HG03342 (cell line): ENCODE results near the gene PIEZO2.

Experiments used
- ATAC-seq: cut with Tn5 transposase; IDR thresholded peaks from one replicate; pipeline ENCODE4 v1.9.1; 2021; ENCODE audit warnings: mild to moderate bottlenecking, moderate library complexity; ENCODE audit not compliant: unreplicated experiment

PIEZO2 gene

DNA sequence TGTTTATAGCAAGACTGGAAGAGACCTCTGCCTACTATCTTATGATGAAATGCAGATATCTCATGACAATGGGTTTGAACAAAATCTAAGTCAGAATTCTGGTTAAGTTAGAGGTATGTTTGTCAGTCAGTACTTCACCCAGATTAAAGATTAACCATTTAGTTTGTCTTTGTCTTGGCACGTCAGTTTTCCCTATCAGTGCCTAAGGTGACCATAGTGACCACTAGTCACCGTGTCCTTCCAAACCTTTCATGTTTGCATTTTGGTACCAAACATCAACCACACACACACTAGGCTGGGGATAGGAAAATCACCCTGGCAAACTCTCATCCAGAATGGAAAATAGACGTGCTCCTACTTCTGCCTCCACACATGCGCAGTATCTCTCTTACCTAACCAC lies 248.9 kb downstream of the PIEZO2 start:
- no peak for ATAC-seq

GRCh38 chr18:10899481-10899880 lies 249.9 kb downstream of the PIEZO2 start:
- no peak for ATAC-seq

DNA sequence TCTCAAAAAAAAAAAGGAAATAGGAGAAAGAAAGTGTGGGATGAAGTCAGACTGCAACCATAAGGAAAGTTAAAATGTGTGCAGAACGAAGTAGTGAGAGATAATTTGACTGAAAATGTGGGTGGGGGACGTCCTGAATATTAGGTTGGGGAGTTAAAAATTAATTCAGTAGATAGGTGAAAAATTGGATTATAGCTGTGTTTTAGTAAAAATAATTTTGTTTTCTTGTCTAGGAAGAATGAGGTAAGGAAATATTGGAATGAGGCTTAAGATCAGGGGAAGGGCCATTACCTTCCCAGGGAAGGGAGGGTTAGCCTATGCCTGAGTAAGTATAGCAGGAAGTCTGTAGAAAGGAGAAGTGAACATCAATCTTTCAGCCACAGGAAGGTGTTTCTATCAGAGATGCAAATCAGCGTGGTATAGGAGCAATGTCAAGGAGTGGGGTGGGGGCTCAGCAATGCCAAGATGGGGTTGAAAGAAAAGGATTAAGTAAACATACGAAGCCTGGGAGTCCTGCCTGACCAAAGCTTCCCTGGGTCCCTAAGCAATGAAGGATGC lies 250.9 kb downstream of the PIEZO2 start:
- ATAC-seq: no peak

GRCh38 chr18:10896851-10897250 lies 252.5 kb downstream of the PIEZO2 start:
- no peak for ATAC-seq

GRCh38 chr18:10895976-10896375 lies 253.4 kb downstream of the PIEZO2 start:
- no peak for ATAC-seq

- ATAC-seq: no peak
Observed at GRCh38 chr18:10894501-10894900, 254.9 kb downstream of the PIEZO2 start.

- ATAC-seq: no peak
Observed at GRCh38 chr18:10893761-10894160, 255.6 kb downstream of the PIEZO2 start.

DNA sequence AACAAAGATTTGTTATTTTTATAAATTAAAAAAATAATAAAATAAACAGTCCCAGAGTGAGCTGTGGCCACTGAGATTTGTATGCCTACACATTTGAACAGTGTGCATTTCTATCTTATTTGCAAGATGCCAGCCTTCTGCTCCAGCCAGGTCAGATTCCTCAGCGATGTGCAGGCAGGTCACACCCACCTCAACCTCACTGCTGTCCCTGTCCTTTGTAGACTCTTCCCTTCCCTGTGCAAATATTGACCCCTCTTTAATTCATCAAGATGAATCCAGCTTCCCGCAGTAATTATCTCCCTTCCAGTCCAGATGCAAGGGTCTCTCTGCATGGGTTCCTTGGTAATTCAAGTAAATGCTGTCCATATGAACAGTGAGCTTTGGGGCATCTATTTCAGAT lies 256.2 kb downstream of the PIEZO2 start:
- no peak for ATAC-seq

DNA sequence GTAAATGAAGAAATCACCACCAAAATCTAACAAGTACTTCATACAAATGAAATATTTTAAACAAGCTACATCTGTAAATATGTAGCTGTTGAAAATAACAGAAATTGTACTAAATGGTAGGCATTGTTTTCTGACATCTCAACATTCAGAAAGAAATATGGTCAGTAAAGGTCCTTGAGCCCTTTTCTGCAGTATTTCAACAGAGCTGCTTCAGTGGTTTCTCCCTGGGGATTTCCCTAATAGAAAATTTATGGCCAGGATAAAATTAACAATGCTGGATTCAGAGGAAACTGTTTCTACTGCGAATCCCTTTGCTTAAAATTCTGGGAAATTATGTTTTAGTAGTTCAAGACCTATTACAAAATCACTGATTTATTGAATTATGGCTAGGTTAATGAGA lies 256.6 kb downstream of the PIEZO2 start:
- ATAC-seq: no peak

- no peak for ATAC-seq
Observed at GRCh38 chr18:10890022-10890421, 259.3 kb downstream of the PIEZO2 start.

DNA sequence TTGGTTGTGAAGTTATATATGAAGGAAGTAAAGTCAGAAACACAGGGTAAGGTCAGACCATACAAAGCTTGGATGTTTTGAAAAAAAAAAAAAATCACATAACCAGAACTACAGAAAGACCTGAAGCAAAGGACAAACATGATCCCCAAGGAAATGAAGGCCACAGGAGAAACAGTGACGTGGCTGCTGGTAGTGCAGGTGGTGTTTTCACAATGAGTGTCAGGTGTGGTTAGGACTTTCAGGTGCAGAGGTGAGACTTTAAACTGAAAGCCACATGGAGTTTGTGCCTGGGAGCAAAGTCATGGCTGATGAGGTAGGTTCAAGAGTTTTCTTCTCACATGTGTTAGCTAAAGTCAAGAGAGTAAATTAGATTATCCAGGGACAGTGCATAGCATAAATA lies 270.7 kb downstream of the PIEZO2 start:
- ATAC-seq: peak; percentile 74

GRCh38 chr18:10877987-10878386 lies 271.4 kb downstream of the PIEZO2 start:
- ATAC-seq: no peak

DNA sequence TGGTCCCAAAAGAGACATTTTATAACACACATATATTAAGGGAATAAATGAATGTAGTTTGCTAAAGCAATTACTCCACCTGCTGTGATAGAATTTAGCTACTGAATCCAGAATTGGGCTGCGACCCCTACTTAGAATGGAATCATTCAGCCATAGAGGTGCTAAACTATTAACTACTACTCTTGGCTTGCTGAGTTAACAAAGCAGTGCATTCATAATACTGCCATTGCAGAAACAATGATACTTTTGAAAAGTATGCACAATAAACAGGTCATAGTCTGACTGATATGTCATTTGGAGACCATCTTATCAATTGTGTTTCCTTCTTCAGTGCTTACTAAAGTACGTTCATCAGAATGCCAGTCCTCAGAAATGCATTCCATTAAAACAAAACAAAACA lies 273.6 kb downstream of the PIEZO2 start:
- no peak for ATAC-seq

DNA sequence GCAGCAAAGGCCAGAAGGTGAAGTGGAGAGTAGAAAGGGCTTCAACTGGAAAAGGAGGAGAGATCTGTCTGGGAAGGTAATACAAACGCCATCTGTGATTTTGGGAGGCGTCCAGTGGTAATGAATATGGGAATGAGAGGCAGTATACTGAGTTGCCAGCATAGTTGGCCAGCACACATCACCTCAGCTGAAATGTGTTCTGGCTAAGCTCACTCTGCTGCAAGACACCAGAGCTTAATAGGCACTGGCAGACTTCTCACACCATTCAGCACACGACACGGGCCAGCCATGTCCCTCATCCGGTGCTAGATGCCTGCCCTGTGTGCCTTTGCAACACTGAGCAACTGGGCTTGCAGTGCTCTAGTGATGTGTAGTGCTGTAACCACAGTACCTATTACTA lies 277.1 kb downstream of the PIEZO2 start:
- no peak for ATAC-seq

DNA sequence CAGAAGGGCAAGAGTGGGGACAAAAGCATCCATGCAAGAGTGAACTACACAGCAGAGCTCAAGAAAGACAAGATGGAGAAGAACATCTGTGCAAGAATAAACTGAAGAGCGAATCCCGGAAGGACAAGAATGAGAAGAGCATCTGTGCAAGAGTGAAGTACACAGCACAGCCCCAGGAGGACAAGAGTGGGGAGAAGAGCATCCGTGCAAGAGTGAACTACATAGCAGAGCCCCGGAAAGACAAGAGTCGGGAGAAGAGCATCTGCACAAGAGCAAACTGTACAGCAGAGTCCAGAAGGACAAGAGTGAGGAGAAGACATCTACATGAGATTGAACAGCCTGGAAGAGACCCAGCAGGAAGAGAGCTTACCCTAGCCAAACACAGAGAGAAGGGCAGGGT lies 284.6 kb downstream of the PIEZO2 start:
- ATAC-seq: no peak

- no peak for ATAC-seq
Observed at GRCh38 chr18:10863026-10863425, 286.3 kb downstream of the PIEZO2 start.

DNA sequence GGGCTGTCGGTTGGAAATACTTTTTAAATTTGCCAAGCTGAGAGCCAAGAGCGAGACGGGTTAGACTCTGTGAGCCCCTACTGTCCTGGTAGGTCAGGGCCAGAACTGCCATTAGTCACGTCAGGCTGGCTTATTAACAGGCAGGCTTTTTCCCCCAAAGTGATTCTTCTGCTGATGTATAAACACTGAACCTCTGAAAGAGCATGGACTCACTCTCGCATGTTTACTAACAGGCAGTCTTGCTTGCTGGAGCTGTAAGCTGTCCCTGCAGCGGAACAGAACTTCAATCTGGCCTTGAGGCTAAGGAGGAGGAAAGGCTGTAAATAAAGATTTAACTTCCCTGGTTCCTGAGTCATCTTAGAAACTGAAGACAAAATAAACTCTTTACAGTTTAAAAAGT lies 288.4 kb downstream of the PIEZO2 start:
- ATAC-seq: no peak

GRCh38 chr18:10860382-10860781 lies 289.0 kb downstream of the PIEZO2 start:
- ATAC-seq: no peak

- ATAC-seq: no peak
Observed at GRCh38 chr18:10858477-10858876, 290.9 kb downstream of the PIEZO2 start.

GRCh38 chr18:10856132-10856531 lies 293.2 kb downstream of the PIEZO2 start:
- no peak for ATAC-seq

- no peak for ATAC-seq
Observed at GRCh38 chr18:10852385-10853303, 296.7 kb downstream of the PIEZO2 start.

DNA sequence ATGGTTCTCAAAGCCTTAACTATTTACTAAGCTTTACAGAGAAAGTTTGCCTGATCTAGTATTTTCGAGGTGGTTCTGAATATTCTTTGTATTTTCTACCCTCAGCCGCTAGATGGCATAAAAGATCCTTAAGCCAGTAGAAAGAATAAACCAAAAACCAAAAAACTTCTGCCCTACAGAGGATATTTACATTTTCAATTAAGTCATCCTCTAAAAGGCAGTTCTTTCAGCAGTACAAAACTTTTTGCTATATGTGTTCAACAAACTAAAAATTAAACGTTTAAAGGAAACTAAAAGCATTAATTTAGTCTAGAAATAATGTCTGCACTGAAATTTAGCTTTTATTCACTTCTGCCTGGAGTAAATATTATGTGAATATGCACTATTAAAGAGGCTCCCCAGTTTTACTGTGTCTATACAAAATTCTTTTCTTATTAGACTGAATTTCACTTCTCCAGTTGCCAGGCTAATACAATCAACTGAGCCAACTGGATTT lies 297.5 kb downstream of the PIEZO2 start:
- ATAC-seq: no peak
